H1 (cell line): ENCODE results near the gene KCNH1. TPM values are rescaled to one million over a fixed set of nuclear protein-coding genes. Genes with fewer than 3 reads are reported as not detected.

Experiments used
- CTCF ChIA-PET: fragments of 300-600 bp; sonication (Branson Sonifier 250); formaldehyde crosslinking; loops from one replicate; lab custom pipeline; 2021; ENCODE audit not compliant: partially characterized antibody; lab: Charles Lee
- POLR2A ChIA-PET: fragments of 300-600 bp; sonication (Branson Sonifier 250); formaldehyde crosslinking; loops from one replicate; lab custom pipeline; 2021; ENCODE audit warnings: inconsistent platforms; ENCODE audit not compliant: partially characterized antibody; lab: Charles Lee
- DNase-seq, 2 experiments: peaks; one replicate each; pipeline versions ENCODE4 v3.0.0 to v3.0.0-alpha.2; 2010 to 2022; ENCODE audit warnings: low spot score in 2 of 2, low read depth in 1 of 2, mixed read lengths in 1 of 2
- FAIRE-seq: peaks from 2 replicates; lab custom pipeline; 2011; peaks lifted over from hg19 to GRCh38; lab: Jason Lieb, UNC
- H2AFZ ChIP-seq: 2 replicates; pipeline ENCODE4 v1.8.1; 2012; ENCODE audit warnings: low read length, inconsistent platforms
- H2AK5ac ChIP-seq: 2 replicates; pipeline ENCODE4 v1.6.1; 2013; ENCODE audit warnings: low read depth, low read length
- H2BK120ac ChIP-seq: replicated peaks from 2 replicates; pipeline ENCODE3; 2013; ENCODE audit warnings: low read depth, low read length, inconsistent platforms
- H2BK12ac ChIP-seq: 2 replicates; pipeline ENCODE4 v1.6.1; 2013; ENCODE audit warnings: low read depth, low read length
- H2BK15ac ChIP-seq: 2 replicates; pipeline ENCODE4 v1.6.1; 2013; ENCODE audit warnings: low read length
- H2BK20ac ChIP-seq: 2 replicates; pipeline ENCODE4 v1.6.1; 2013; ENCODE audit warnings: low read length
- H2BK5ac ChIP-seq: 2 replicates; pipeline ENCODE4 v1.6.1; 2013; ENCODE audit warnings: low read depth, low read length
- H3K14ac ChIP-seq: 2 replicates; pipeline ENCODE4 v1.6.1; 2013; ENCODE audit warnings: inconsistent platforms; ENCODE audit not compliant: insufficient read length
- H3K18ac ChIP-seq: 2 replicates; pipeline ENCODE4 v1.6.1; 2013; ENCODE audit warnings: low read length; ENCODE audit errors: extremely low read depth
- H3K23ac ChIP-seq: 2 replicates; pipeline ENCODE4 v1.6.1; 2013; ENCODE audit warnings: inconsistent platforms; ENCODE audit not compliant: insufficient read length
- H3K23me2 ChIP-seq: 2 replicates; pipeline ENCODE4 v1.6.1; 2013; ENCODE audit warnings: low read depth, low read length
- H3K27ac ChIP-seq: 2 replicates; pipeline ENCODE4 v1.6.1; 2011; ENCODE audit warnings: low read depth, low read length, inconsistent platforms
- H3K27me3 ChIP-seq, 4 experiments: replicated peaks in 1 of 4; 1 replicate in 1 of 4; 2 replicates in 3 of 4; pipeline versions ENCODE4 v1.6.1 to v1.8.1; 2011 to 2013; ENCODE audit warnings: low read length in 3 of 4, mild to moderate bottlenecking in 3 of 4, inconsistent platforms in 2 of 4, mixed read lengths in 2 of 4, moderate library complexity in 1 of 4; ENCODE audit not compliant: control insufficient read depth in 3 of 4, insufficient read depth in 3 of 4; ENCODE audit errors: extremely low read depth in 1 of 4
- H3K36me3 ChIP-seq, 4 experiments: 2 replicates each; pipeline versions ENCODE4 v1.6.1 to v1.8.1; 2011 to 2013; ENCODE audit warnings: mild to moderate bottlenecking in 4 of 4, low read length in 3 of 4, moderate library complexity in 2 of 4, control low read depth in 1 of 4, inconsistent platforms in 1 of 4; ENCODE audit not compliant: insufficient read depth in 4 of 4, control insufficient read depth in 2 of 4
- H3K4ac ChIP-seq: replicated peaks from 2 replicates; pipeline ENCODE3; 2013; ENCODE audit warnings: low read length, low read depth, mixed read lengths, inconsistent platforms; ENCODE audit not compliant: insufficient read length
- H3K4me1 ChIP-seq, 4 experiments: replicated peaks in 1 of 4; 1 replicate in 1 of 4; 2 replicates in 3 of 4; pipeline versions ENCODE4 v1.6.1 to v1.8.1; 2011 to 2013; ENCODE audit warnings: low read length in 3 of 4, inconsistent platforms in 2 of 4, mixed read lengths in 1 of 4; ENCODE audit not compliant: insufficient read depth in 4 of 4, control insufficient read depth in 3 of 4
- H3K4me2 ChIP-seq, 2 experiments: 2 replicates each; pipeline versions ENCODE4 v1.6.1 to v1.8.1; 2011 to 2013; ENCODE audit warnings: low read depth in 2 of 2, low read length in 2 of 2, control low read depth in 1 of 2, inconsistent platforms in 1 of 2, mild to moderate bottlenecking in 1 of 2; ENCODE audit not compliant: insufficient read depth in 1 of 2
- H3K4me3 ChIP-seq, 4 experiments: fragments of 200-600, 300-600 bp in 1 of 4; sonication (generic), shearing (Covaris generic), sonication (Bioruptor Twin) in 1 of 4; 2 replicates each; pipeline versions ENCODE4 v1.5.1 to v1.8.1; 2011 to 2016; ENCODE audit warnings: low read length in 4 of 4, low read depth in 3 of 4, control low read depth in 2 of 4, inconsistent platforms in 2 of 4, mild to moderate bottlenecking in 2 of 4, mixed read lengths in 1 of 4, moderate library complexity in 1 of 4; ENCODE audit not compliant: insufficient read depth in 2 of 4; ENCODE audit errors: extremely low read depth in 1 of 4
- H3K56ac ChIP-seq: replicated peaks from 2 replicates; pipeline ENCODE3; 2013; ENCODE audit warnings: low read depth, mild to moderate bottlenecking, mixed read lengths, low read length, inconsistent platforms; ENCODE audit not compliant: insufficient read length
- H3K79me1 ChIP-seq: 2 replicates; pipeline ENCODE4 v1.6.1; 2013; ENCODE audit warnings: low read depth, low read length, control low read depth
- H3K79me2 ChIP-seq, 2 experiments: 2 replicates each; pipeline versions ENCODE4 v1.6.1 to v1.8.1; 2012 to 2013; ENCODE audit warnings: low read length in 2 of 2, mild to moderate bottlenecking in 2 of 2, inconsistent platforms in 1 of 2; ENCODE audit not compliant: insufficient read depth in 2 of 2, control insufficient read depth in 1 of 2
- H3K9ac ChIP-seq, 4 experiments: replicated peaks in 1 of 4; 1 replicate in 1 of 4; 2 replicates in 3 of 4; pipeline versions ENCODE4 v1.6.1 to v1.8.1; 2011 to 2013; ENCODE audit warnings: low read depth in 3 of 4, low read length in 3 of 4, control low read depth in 2 of 4, mild to moderate bottlenecking in 2 of 4, moderate library complexity in 2 of 4, inconsistent platforms in 1 of 4; ENCODE audit errors: extremely low read depth in 1 of 4
- H3K9me3 ChIP-seq, 2 experiments: 2 replicates each; pipeline versions ENCODE4 v1.6.1 to v1.8.1; 2012 to 2013; ENCODE audit warnings: mild to moderate bottlenecking in 2 of 2, moderate library complexity in 2 of 2, control low read depth in 1 of 2, inconsistent platforms in 1 of 2, low read depth in 1 of 2, low read length in 1 of 2, mixed read lengths in 1 of 2; ENCODE audit not compliant: insufficient read depth in 2 of 2
- H4K20me1 ChIP-seq, 2 experiments: replicated peaks in 1 of 2; 2 replicates each; pipeline versions ENCODE3 to v1.8.1; 2011 to 2013; ENCODE audit warnings: inconsistent platforms in 2 of 2, low read length in 2 of 2, mild to moderate bottlenecking in 1 of 2; ENCODE audit not compliant: insufficient read depth in 2 of 2, control insufficient read depth in 1 of 2
- H4K5ac ChIP-seq: 2 replicates; pipeline ENCODE4 v1.6.1; 2013; ENCODE audit warnings: low read length, low read depth, mixed read lengths, inconsistent platforms; ENCODE audit not compliant: insufficient read length
- H4K8ac ChIP-seq: 2 replicates; pipeline ENCODE4 v1.8.0; 2013; ENCODE audit warnings: mild to moderate bottlenecking, moderate library complexity, low read length, inconsistent platforms; ENCODE audit not compliant: insufficient read depth; ENCODE audit errors: extremely low read depth
- H4K91ac ChIP-seq: replicated peaks from 2 replicates; pipeline ENCODE3; 2013; ENCODE audit warnings: low read length, mixed read lengths, inconsistent platforms; ENCODE audit not compliant: insufficient read length
- polyA plus RNA-seq, 7 experiments: library from polyadenylated mRNA; depleted of rRNA in 3 of 7; stranded (reverse) in 5 of 7; unstranded in 2 of 7; fragments of >200 nt in 5 of 7; fragments of 200-250 nt in 2 of 7; gene quantifications; 1 replicate in 5 of 7; 2 replicates in 1 of 7; 4 replicates in 1 of 7; pipeline versions ENCODE4 v1.2.1 to v1.2.3, GENCODE V29; 2011 to 2013; ENCODE audit warnings: missing spikeins in 2 of 7, mixed read lengths in 2 of 7
- total RNA-seq: library from RNA; stranded (reverse); fragmentation: NEBNext Ultra II Directional; extraction: Animal tissue kit (Norgen Biotek cat#: 25700); gene quantifications from 2 replicates; pipeline ENCODE4 v1.2.1, GENCODE V29; 2021

KCNH1 gene
- total and polyA plus RNA-seq, 2 of the 8 experiments (the other 6 are each of a cell fraction or from before 2014, with no cell fraction given), result 0.27 to 0.34 TPM

GRCh38 chr1:210814382-210815123 lies 319.4 kb downstream of the KCNH1 start:
- H2AK5ac ChIP-seq, result no peak overlapping the region
- no peak overlapping the region for H3K18ac ChIP-seq
- POLR2A ChIA-PET, result no interaction called here

More at GRCh38 chr1:210814382-210815123, 319.4 kb downstream of the KCNH1 start:
- no peak for DNase-seq
- Histone ChIP-seq H3K9me3 (no peaks in the 10 kb centered on the region), H4K91ac (no peak overlapping the region), H3K4me2 (no peak overlapping the region), H2BK12ac (no peak overlapping the region), H3K4me1 (no peaks in the 10 kb centered on the region), H3K79me1 (no peaks in the 10 kb centered on the region), H3K27ac (no peak overlapping the region), H3K4me3 (no peak overlapping the region), H3K9ac (no peak overlapping the region), H2BK5ac (no peak overlapping the region), H3K23me2 (no peaks in the 10 kb centered on the region), H4K20me1 (no peaks in the 10 kb centered on the region), H2BK15ac (no peak overlapping the region), H2AFZ (no peak overlapping the region), H2BK20ac (no peak overlapping the region), H4K5ac (no peak overlapping the region), H4K8ac (no peak overlapping the region), H3K79me2 (no peaks in the 10 kb centered on the region), H3K56ac (no peak overlapping the region), H3K4ac (no peak overlapping the region), H3K14ac (no peak overlapping the region), H2BK120ac (no peak overlapping the region), H3K27me3 (no peaks in the 10 kb centered on the region), H3K36me3 (no peaks in the 10 kb centered on the region), H3K23ac (no peak overlapping the region)
- no peak for FAIRE-seq
- CTCF ChIA-PET, result interaction anchor here (1.6 kb wide), 1 partner anchor 10 kb away, joined by 4 read pairs; no protein-coding TSS in a partner anchor
